H1 (cell line): Measurements from ENCODE around the gene CLEC4E. TPM values are rescaled to one million over a fixed set of nuclear protein-coding genes. Genes with fewer than 3 reads are reported as not detected.

Experiments used
- CTCF ChIA-PET: fragments of 300-600 bp; sonication (Branson Sonifier 250); formaldehyde crosslinking; loops from one replicate; lab custom pipeline; 2021; ENCODE audit not compliant: partially characterized antibody; lab: Charles Lee
- POLR2A ChIA-PET: fragments of 300-600 bp; sonication (Branson Sonifier 250); formaldehyde crosslinking; loops from one replicate; lab custom pipeline; 2021; ENCODE audit warnings: inconsistent platforms; ENCODE audit not compliant: partially characterized antibody; lab: Charles Lee
- DNase-seq, 2 experiments: peaks; one replicate each; pipeline versions ENCODE4 v3.0.0 to v3.0.0-alpha.2; 2010 to 2022; ENCODE audit warnings: low spot score in 2 of 2, low read depth in 1 of 2, mixed read lengths in 1 of 2
- FAIRE-seq: peaks from 2 replicates; lab custom pipeline; 2011; peaks lifted over from hg19 to GRCh38; lab: Jason Lieb, UNC
- H2AFZ ChIP-seq: 2 replicates; pipeline ENCODE4 v1.8.1; 2012; ENCODE audit warnings: low read length, inconsistent platforms
- H2AK5ac ChIP-seq: 2 replicates; pipeline ENCODE4 v1.6.1; 2013; ENCODE audit warnings: low read depth, low read length
- H2BK120ac ChIP-seq: replicated peaks from 2 replicates; pipeline ENCODE3; 2013; ENCODE audit warnings: low read depth, low read length, inconsistent platforms
- H2BK12ac ChIP-seq: 2 replicates; pipeline ENCODE4 v1.6.1; 2013; ENCODE audit warnings: low read depth, low read length
- H2BK15ac ChIP-seq: 2 replicates; pipeline ENCODE4 v1.6.1; 2013; ENCODE audit warnings: low read length
- H2BK20ac ChIP-seq: 2 replicates; pipeline ENCODE4 v1.6.1; 2013; ENCODE audit warnings: low read length
- H2BK5ac ChIP-seq: 2 replicates; pipeline ENCODE4 v1.6.1; 2013; ENCODE audit warnings: low read depth, low read length
- H3K14ac ChIP-seq: 2 replicates; pipeline ENCODE4 v1.6.1; 2013; ENCODE audit warnings: inconsistent platforms; ENCODE audit not compliant: insufficient read length
- H3K18ac ChIP-seq: 2 replicates; pipeline ENCODE4 v1.6.1; 2013; ENCODE audit warnings: low read length; ENCODE audit errors: extremely low read depth
- H3K23ac ChIP-seq: 2 replicates; pipeline ENCODE4 v1.6.1; 2013; ENCODE audit warnings: inconsistent platforms; ENCODE audit not compliant: insufficient read length
- H3K23me2 ChIP-seq: 2 replicates; pipeline ENCODE4 v1.6.1; 2013; ENCODE audit warnings: low read depth, low read length
- H3K27ac ChIP-seq: 2 replicates; pipeline ENCODE4 v1.6.1; 2011; ENCODE audit warnings: low read depth, low read length, inconsistent platforms
- H3K27me3 ChIP-seq, 4 experiments: replicated peaks in 1 of 4; 1 replicate in 1 of 4; 2 replicates in 3 of 4; pipeline versions ENCODE4 v1.6.1 to v1.8.1; 2011 to 2013; ENCODE audit warnings: low read length in 3 of 4, mild to moderate bottlenecking in 3 of 4, inconsistent platforms in 2 of 4, mixed read lengths in 2 of 4, moderate library complexity in 1 of 4; ENCODE audit not compliant: control insufficient read depth in 3 of 4, insufficient read depth in 3 of 4; ENCODE audit errors: extremely low read depth in 1 of 4
- H3K36me3 ChIP-seq, 4 experiments: 2 replicates each; pipeline versions ENCODE4 v1.6.1 to v1.8.1; 2011 to 2013; ENCODE audit warnings: mild to moderate bottlenecking in 4 of 4, low read length in 3 of 4, moderate library complexity in 2 of 4, control low read depth in 1 of 4, inconsistent platforms in 1 of 4; ENCODE audit not compliant: insufficient read depth in 4 of 4, control insufficient read depth in 2 of 4
- H3K4ac ChIP-seq: replicated peaks from 2 replicates; pipeline ENCODE3; 2013; ENCODE audit warnings: low read length, low read depth, mixed read lengths, inconsistent platforms; ENCODE audit not compliant: insufficient read length
- H3K4me1 ChIP-seq, 4 experiments: replicated peaks in 1 of 4; 1 replicate in 1 of 4; 2 replicates in 3 of 4; pipeline versions ENCODE4 v1.6.1 to v1.8.1; 2011 to 2013; ENCODE audit warnings: low read length in 3 of 4, inconsistent platforms in 2 of 4, mixed read lengths in 1 of 4; ENCODE audit not compliant: insufficient read depth in 4 of 4, control insufficient read depth in 3 of 4
- H3K4me2 ChIP-seq, 2 experiments: 2 replicates each; pipeline versions ENCODE4 v1.6.1 to v1.8.1; 2011 to 2013; ENCODE audit warnings: low read depth in 2 of 2, low read length in 2 of 2, control low read depth in 1 of 2, inconsistent platforms in 1 of 2, mild to moderate bottlenecking in 1 of 2; ENCODE audit not compliant: insufficient read depth in 1 of 2
- H3K4me3 ChIP-seq, 4 experiments: fragments of 200-600, 300-600 bp in 1 of 4; sonication (generic), shearing (Covaris generic), sonication (Bioruptor Twin) in 1 of 4; 2 replicates each; pipeline versions ENCODE4 v1.5.1 to v1.8.1; 2011 to 2016; ENCODE audit warnings: low read length in 4 of 4, low read depth in 3 of 4, control low read depth in 2 of 4, inconsistent platforms in 2 of 4, mild to moderate bottlenecking in 2 of 4, mixed read lengths in 1 of 4, moderate library complexity in 1 of 4; ENCODE audit not compliant: insufficient read depth in 2 of 4; ENCODE audit errors: extremely low read depth in 1 of 4
- H3K56ac ChIP-seq: replicated peaks from 2 replicates; pipeline ENCODE3; 2013; ENCODE audit warnings: low read depth, mild to moderate bottlenecking, mixed read lengths, low read length, inconsistent platforms; ENCODE audit not compliant: insufficient read length
- H3K79me1 ChIP-seq: 2 replicates; pipeline ENCODE4 v1.6.1; 2013; ENCODE audit warnings: low read depth, low read length, control low read depth
- H3K79me2 ChIP-seq, 2 experiments: 2 replicates each; pipeline versions ENCODE4 v1.6.1 to v1.8.1; 2012 to 2013; ENCODE audit warnings: low read length in 2 of 2, mild to moderate bottlenecking in 2 of 2, inconsistent platforms in 1 of 2; ENCODE audit not compliant: insufficient read depth in 2 of 2, control insufficient read depth in 1 of 2
- H3K9ac ChIP-seq, 4 experiments: replicated peaks in 1 of 4; 1 replicate in 1 of 4; 2 replicates in 3 of 4; pipeline versions ENCODE4 v1.6.1 to v1.8.1; 2011 to 2013; ENCODE audit warnings: low read depth in 3 of 4, low read length in 3 of 4, control low read depth in 2 of 4, mild to moderate bottlenecking in 2 of 4, moderate library complexity in 2 of 4, inconsistent platforms in 1 of 4; ENCODE audit errors: extremely low read depth in 1 of 4
- H3K9me3 ChIP-seq, 2 experiments: 2 replicates each; pipeline versions ENCODE4 v1.6.1 to v1.8.1; 2012 to 2013; ENCODE audit warnings: mild to moderate bottlenecking in 2 of 2, moderate library complexity in 2 of 2, control low read depth in 1 of 2, inconsistent platforms in 1 of 2, low read depth in 1 of 2, low read length in 1 of 2, mixed read lengths in 1 of 2; ENCODE audit not compliant: insufficient read depth in 2 of 2
- H4K20me1 ChIP-seq, 2 experiments: replicated peaks in 1 of 2; 2 replicates each; pipeline versions ENCODE3 to v1.8.1; 2011 to 2013; ENCODE audit warnings: inconsistent platforms in 2 of 2, low read length in 2 of 2, mild to moderate bottlenecking in 1 of 2; ENCODE audit not compliant: insufficient read depth in 2 of 2, control insufficient read depth in 1 of 2
- H4K5ac ChIP-seq: 2 replicates; pipeline ENCODE4 v1.6.1; 2013; ENCODE audit warnings: low read length, low read depth, mixed read lengths, inconsistent platforms; ENCODE audit not compliant: insufficient read length
- H4K8ac ChIP-seq: 2 replicates; pipeline ENCODE4 v1.8.0; 2013; ENCODE audit warnings: mild to moderate bottlenecking, moderate library complexity, low read length, inconsistent platforms; ENCODE audit not compliant: insufficient read depth; ENCODE audit errors: extremely low read depth
- H4K91ac ChIP-seq: replicated peaks from 2 replicates; pipeline ENCODE3; 2013; ENCODE audit warnings: low read length, mixed read lengths, inconsistent platforms; ENCODE audit not compliant: insufficient read length
- BACH1 ChIP-seq: IDR thresholded peaks from 2 replicates; pipeline ENCODE4 v1.6.1; 2012; ENCODE audit warnings: low read length, improper control_type of control experiment
- BCL11A ChIP-seq, 2 experiments: IDR thresholded peaks; one replicate each; pipeline ENCODE4 v1.6.1; 2011; ENCODE audit warnings: low read depth in 2 of 2, low read length in 2 of 2, mild to moderate bottlenecking in 2 of 2
- CHD1 ChIP-seq: IDR thresholded peaks from 2 replicates; pipeline ENCODE4 v1.6.1; 2012; ENCODE audit warnings: low read depth, low read length, improper control_type of control experiment
- GTF2F1 ChIP-seq: IDR thresholded peaks from 2 replicates; pipeline ENCODE4 v1.6.1; 2012; ENCODE audit warnings: low read depth, low read length, improper control_type of control experiment, borderline replicate concordance
- JUN ChIP-seq: IDR thresholded peaks from 2 replicates; pipeline ENCODE4 v1.6.1; 2011; ENCODE audit warnings: low read depth, mild to moderate bottlenecking, improper control_type of control experiment, low read length
- SP2 ChIP-seq: IDR thresholded peaks from 2 replicates; pipeline ENCODE4 v1.6.1; 2012; ENCODE audit warnings: mild to moderate bottlenecking, low read length, inconsistent platforms
- SP4 ChIP-seq: IDR thresholded peaks from 2 replicates; pipeline ENCODE4 v1.6.1; 2012; ENCODE audit warnings: low read length, inconsistent platforms
- SUZ12 ChIP-seq: fragments of 200-600 bp; sonication (generic); IDR thresholded peaks from 2 replicates; pipeline ENCODE4 v1.6.1; 2012; ENCODE audit warnings: mild to moderate bottlenecking, inconsistent platforms, low read length, moderate library complexity, mixed read lengths
- WGBS, 2 experiments: shearing (Covaris generic) in 1 of 2; methylation state at CpG; one replicate each; pipeline versions ENCODE4 v1.1.6 to v1.1.7; 2013 to 2015; ENCODE audit warnings: low lambda C conversion rate in 2 of 2, mixed read lengths in 2 of 2, inconsistent platforms in 1 of 2, low coverage in 1 of 2, missing lambda C conversion rate in 1 of 2; ENCODE audit not compliant: insufficient replicate concordance in 2 of 2, insufficient coverage in 1 of 2, insufficient read length in 1 of 2; ENCODE audit errors: extremely low coverage in 1 of 2, missing lambda C conversion rate in 1 of 2; 5-methylcytosine and 5-hydroxymethylcytosine counted together
- polyA plus RNA-seq, 7 experiments: library from polyadenylated mRNA; depleted of rRNA in 3 of 7; stranded (reverse) in 5 of 7; unstranded in 2 of 7; fragments of >200 nt in 5 of 7; fragments of 200-250 nt in 2 of 7; gene quantifications; 1 replicate in 5 of 7; 2 replicates in 1 of 7; 4 replicates in 1 of 7; pipeline versions ENCODE4 v1.2.1 to v1.2.3, GENCODE V29; 2011 to 2013; ENCODE audit warnings: missing spikeins in 2 of 7, mixed read lengths in 2 of 7
- total RNA-seq: library from RNA; stranded (reverse); fragmentation: NEBNext Ultra II Directional; extraction: Animal tissue kit (Norgen Biotek cat#: 25700); gene quantifications from 2 replicates; pipeline ENCODE4 v1.2.1, GENCODE V29; 2021

CLEC4E gene
- total and polyA plus RNA-seq, 2 of the 8 experiments (the other 6 are each of a cell fraction or from before 2014, with no cell fraction given) = 0.03 TPM; not detected in 1

DNA sequence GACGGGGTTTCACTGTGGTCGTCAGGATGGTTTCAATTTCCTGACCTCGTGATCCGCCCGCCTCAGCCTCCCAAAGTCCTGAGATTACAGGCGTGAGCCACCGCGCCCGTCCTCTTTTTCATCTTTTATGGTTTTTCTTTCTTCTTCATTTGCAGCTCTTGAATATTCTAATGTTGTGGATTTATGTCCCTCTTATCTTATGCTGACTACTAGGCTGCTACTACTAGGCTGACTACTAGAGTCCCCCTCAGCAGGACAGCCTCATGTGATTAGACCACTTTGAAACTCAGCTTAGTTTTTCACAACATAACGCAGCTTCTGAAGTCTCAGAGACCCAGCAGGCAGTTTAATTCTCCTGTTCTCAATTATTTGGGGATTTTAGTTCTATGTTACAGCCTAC lies 857 bp upstream of the CLEC4E start:
- H2AK5ac ChIP-seq = no peak overlapping the region
- WGBS, 2 experiments = 96% methylated on average over 10 of the region's 10 CpGs; no CpG with 5 or more reads in 1 of the 2 experiments
- no peak overlapping the region for H2BK5ac ChIP-seq
- H3K27ac ChIP-seq = no peak overlapping the region
- H3K4me3 ChIP-seq = no peak overlapping the region
- no peak overlapping the region for H4K5ac ChIP-seq
- H2AFZ ChIP-seq = no peak overlapping the region
- H3K18ac ChIP-seq = no peak overlapping the region
- H3K79me2 ChIP-seq = no peaks in the 10 kb centered on the region
- ChIA-PET CTCF (interaction anchor here (0.8 to 2.1 kb wide), 5 partner anchors 28 to 497 kb away, joined by 3 to 8 read pairs (median 3); no protein-coding TSS in a partner anchor), POLR2A (no interaction called here)
- no peak overlapping the region for H3K23ac ChIP-seq
- no peak overlapping the region for H2BK20ac ChIP-seq
- no peaks in the 10 kb centered on the region for H3K23me2 ChIP-seq
- no peak for DNase-seq
- H4K20me1 ChIP-seq = no peaks in the 10 kb centered on the region
- H3K79me1 ChIP-seq = no peaks in the 10 kb centered on the region
- H4K8ac ChIP-seq = no peak overlapping the region
- no peak overlapping the region for H3K4me2 ChIP-seq
- H3K4ac ChIP-seq = no peak overlapping the region
- no peak overlapping the region for H3K14ac ChIP-seq
- no peaks in the 10 kb centered on the region for H3K27me3 ChIP-seq
- H2BK15ac ChIP-seq = no peak overlapping the region
- no peaks in the 10 kb centered on the region for H3K4me1 ChIP-seq
- no peak for FAIRE-seq
- no peaks in the 10 kb centered on the region for H3K9me3 ChIP-seq
- H3K36me3 ChIP-seq = no peaks in the 10 kb centered on the region
- no peak overlapping the region for H3K56ac ChIP-seq
- H2BK12ac ChIP-seq = no peak overlapping the region
- H3K9ac ChIP-seq = no peak overlapping the region
- no peak overlapping the region for H2BK120ac ChIP-seq
- H4K91ac ChIP-seq = no peak overlapping the region
- TF ChIP-seq SP4 (no peak), CHD1 (no peak), BACH1 (no peak), SP2 (no peak), JUN (no peak), GTF2F1 (no peak), BCL11A (IDR thresholded peaks at IDR 0.05; ENCODE audit: low read depth in 2 of 2, low read length in 2 of 2) (no peak), SUZ12 (no peak)
